Measurements from ENCODE around the gene CC2D2B. TPM values are rescaled to one million over a fixed set of nuclear protein-coding genes. Genes with fewer than 3 reads are reported as not detected.
A peak's percentile ranks its signal among the peaks of the same experiment; 100 is the strongest.
"Not testable (repeated sequence)": the region's sequence is repeated elsewhere in the genome, so short reads cannot be mapped to it uniquely, and the experiment has no call there.

Gene CC2D2B
- total RNA-seq, 2 donors from 2014 or later: 0.33 to 1.4 TPM

GRCh38 chr10:95873139-95873538, 34.6 kb upstream of the CC2D2B start:
- H3K9ac ChIP-seq (ENCODE audit: extremely low read depth, low read length, poor library complexity, severe bottlenecking): no peak overlapping the region
- peaks cover 39% of the 10 kb centered on the region for H3K9me3 ChIP-seq (ENCODE audit: control insufficient read depth, low read length)
- peak overlapping the region; percentile 49 for H3K4me3 ChIP-seq (ENCODE audit: low read length)
- Mint-ChIP-seq H3K9me3 (peaks cover 29% of the 10 kb centered on the region), H3K36me3 (ENCODE audit: low read depth) (peaks cover 60% of the 10 kb centered on the region), H3K27me3 (ENCODE audit: insufficient read depth) (no peaks in the 10 kb centered on the region), H3K27ac (no peak overlapping the region), H3K4me3 (no peak overlapping the region), H3K4me1 (peaks cover 5% of the 10 kb centered on the region)
- H3K27me3 ChIP-seq (ENCODE audit: control insufficient read depth, insufficient read depth, low read length, poor library complexity, severe bottlenecking): no peaks in the 10 kb centered on the region
- 92 to 100% methylated on average over 1 to 2 of the region's 2 CpGs for WGBS, 2 experiments (ENCODE audit: insufficient coverage in 1 of 2, insufficient read length in 1 of 2)
- no peak for TF ChIP-seq CTCF (conservative IDR thresholded peaks at IDR 0.05)
- no peak overlapping the region for H3K27ac ChIP-seq (ENCODE audit: low read depth, low read length)
- DNase-seq: no peak
- no peaks in the 10 kb centered on the region for H3K4me1 ChIP-seq (ENCODE audit: control insufficient read depth, insufficient read depth, low read length)
- H3K36me3 ChIP-seq (ENCODE audit: control insufficient read depth, insufficient read depth, low read length): peaks cover 75% of the 10 kb centered on the region

GRCh38 chr10:95873651-95874050, 34.1 kb upstream of the CC2D2B start:
- Histone ChIP-seq H3K9me3 (ENCODE audit: control insufficient read depth, low read length) (peaks cover 39% of the 10 kb centered on the region), H3K36me3 (ENCODE audit: control insufficient read depth, insufficient read depth, low read length) (peaks cover 70% of the 10 kb centered on the region), H3K9ac (ENCODE audit: extremely low read depth, low read length, poor library complexity, severe bottlenecking) (no peak overlapping the region), H3K4me1 (ENCODE audit: control insufficient read depth, insufficient read depth, low read length) (no peaks in the 10 kb centered on the region), H3K4me3 (ENCODE audit: low read length) (peak overlapping the region; percentile 49), H3K27ac (ENCODE audit: low read depth, low read length) (no peak overlapping the region), H3K27me3 (ENCODE audit: control insufficient read depth, insufficient read depth, low read length, poor library complexity, severe bottlenecking) (no peaks in the 10 kb centered on the region)
- Mint-ChIP-seq H3K4me1 (peaks cover 9% of the 10 kb centered on the region), H3K27me3 (ENCODE audit: insufficient read depth) (no peaks in the 10 kb centered on the region), H3K4me3 (no peak overlapping the region), H3K27ac (no peak overlapping the region), H3K9me3 (peaks cover 29% of the 10 kb centered on the region), H3K36me3 (ENCODE audit: low read depth) (peaks cover 60% of the 10 kb centered on the region)
- DNase-seq: no peak
- 89 to 93% methylated on average over 1 to 4 of the region's 4 CpGs for WGBS, 2 experiments (ENCODE audit: insufficient coverage in 1 of 2, insufficient read length in 1 of 2)
- TF ChIP-seq CTCF (conservative IDR thresholded peaks at IDR 0.05): no peak

GRCh38 chr10:95874783-95875182, 33.0 kb upstream of the CC2D2B start:
- Mint-ChIP-seq H3K9me3 (peaks cover 35% of the 10 kb centered on the region), H3K36me3 (ENCODE audit: low read depth) (peaks cover 66% of the 10 kb centered on the region)
- H3K4me3 Mint-ChIP-seq; DNase-seq; H3K27ac ChIP-seq (ENCODE audit: low read depth, low read length); H3K4me1 ChIP-seq (ENCODE audit: control insufficient read depth, insufficient read depth, low read length); H3K4me1 Mint-ChIP-seq; H3K27ac Mint-ChIP-seq; H3K9ac ChIP-seq (ENCODE audit: extremely low read depth, low read length, poor library complexity, severe bottlenecking); H3K27me3 Mint-ChIP-seq (ENCODE audit: insufficient read depth); H3K27me3 ChIP-seq (ENCODE audit: control insufficient read depth, insufficient read depth, low read length, poor library complexity, severe bottlenecking): not testable (repeated sequence)
- H3K4me3 ChIP-seq (ENCODE audit: low read length): peak overlapping the region; percentile 49
- peaks cover 47% of the 10 kb centered on the region for H3K9me3 ChIP-seq (ENCODE audit: control insufficient read depth, low read length)
- H3K36me3 ChIP-seq (ENCODE audit: control insufficient read depth, insufficient read depth, low read length): peaks cover 75% of the 10 kb centered on the region

GRCh38 chr10:95876756-95877155, 31.0 kb upstream of the CC2D2B start:
- no peak for TF ChIP-seq CTCF (conservative IDR thresholded peaks at IDR 0.05)
- WGBS, 2 experiments (ENCODE audit: insufficient coverage in 1 of 2, insufficient read length in 1 of 2): 100% methylated on average over 1 of the region's 1 CpG
- Mint-ChIP-seq H3K4me1 (peaks cover 9% of the 10 kb centered on the region), H3K27ac (no peak overlapping the region), H3K9me3 (peaks cover 44% of the 10 kb centered on the region), H3K36me3 (ENCODE audit: low read depth) (peaks cover 71% of the 10 kb centered on the region), H3K27me3 (ENCODE audit: insufficient read depth) (no peaks in the 10 kb centered on the region), H3K4me3 (no peak overlapping the region)
- Histone ChIP-seq H3K27ac (ENCODE audit: low read depth, low read length) (no peak overlapping the region), H3K36me3 (ENCODE audit: control insufficient read depth, insufficient read depth, low read length) (peaks cover 68% of the 10 kb centered on the region), H3K4me1 (ENCODE audit: control insufficient read depth, insufficient read depth, low read length) (no peaks in the 10 kb centered on the region), H3K9me3 (ENCODE audit: control insufficient read depth, low read length) (peaks cover 60% of the 10 kb centered on the region), H3K9ac (ENCODE audit: extremely low read depth, low read length, poor library complexity, severe bottlenecking) (no peak overlapping the region), H3K4me3 (ENCODE audit: low read length) (peak overlapping the region; percentile 13), H3K27me3 (ENCODE audit: control insufficient read depth, insufficient read depth, low read length, poor library complexity, severe bottlenecking) (no peaks in the 10 kb centered on the region)
- no peak for DNase-seq

Measured in endodermal cell (in vitro differentiated cells).